DOHH2 (cell line): ENCODE data around the gene FAM174C.
A peak's percentile ranks its signal among the peaks of the same experiment; 100 is the strongest.

ENCODE experiments used
- H3F3A ChIP-seq: fragments of 200-600 bp; sonication (generic), shearing (Covaris generic); 2 replicates; pipeline ENCODE4 v1.6.0; 2016; ENCODE audit warnings: antibody characterized with exemption, mild to moderate bottlenecking; ENCODE audit not compliant: control insufficient read depth, insufficient read depth
- H3K27ac ChIP-seq: fragments of 200-600 bp; sonication (generic); 2 replicates; pipeline ENCODE4 v1.5.1; 2014; ENCODE audit warnings: low read depth, mild to moderate bottlenecking, low read length, moderate library complexity
- H3K27me3 ChIP-seq: fragments of 200-600 bp; sonication (generic); 2 replicates; pipeline ENCODE4 v1.6.1; 2014; ENCODE audit warnings: mild to moderate bottlenecking, low read length, mixed read lengths; ENCODE audit not compliant: control insufficient read depth
- H3K36me3 ChIP-seq: fragments of 200-600 bp; sonication (generic); 2 replicates; pipeline ENCODE4 v1.6.1; 2014; ENCODE audit warnings: mild to moderate bottlenecking, low read length, moderate library complexity, mixed read lengths; ENCODE audit not compliant: control insufficient read depth
- H3K4me1 ChIP-seq: fragments of 200-600 bp; sonication (generic); 2 replicates; pipeline ENCODE4 v1.6.1; 2014; ENCODE audit warnings: mild to moderate bottlenecking, low read length, mixed read lengths; ENCODE audit not compliant: control insufficient read depth
- H3K4me2 ChIP-seq: fragments of 200-600 bp; sonication (generic); 2 replicates; pipeline ENCODE4 v1.6.0; 2014; ENCODE audit warnings: mild to moderate bottlenecking, low read length, moderate library complexity
- H3K4me3 ChIP-seq: fragments of 200-600 bp; sonication (generic); 2 replicates; pipeline ENCODE4 v1.5.1; 2014; ENCODE audit warnings: mild to moderate bottlenecking, low read length, mixed read lengths
- H3K79me2 ChIP-seq: fragments of 200-600 bp; sonication (generic); 2 replicates; pipeline ENCODE4 v1.6.1; 2014; ENCODE audit warnings: mild to moderate bottlenecking, low read length, mixed read lengths; ENCODE audit not compliant: control insufficient read depth
- H3K9me2 ChIP-seq: fragments of 200-600 bp; sonication (generic); replicated peaks from 2 replicates; pipeline ENCODE4 v1.6.1; 2014; ENCODE audit warnings: mild to moderate bottlenecking, low read length, mixed read lengths; ENCODE audit not compliant: control insufficient read depth
- H3K9me3 ChIP-seq: fragments of 200-600 bp; sonication (generic); 2 replicates; pipeline ENCODE4 v1.6.1; 2014; ENCODE audit warnings: antibody characterized with exemption, low read length, mixed read lengths; ENCODE audit not compliant: control insufficient read depth, insufficient read depth
- H4K20me1 ChIP-seq: fragments of 200-600 bp; sonication (generic); 2 replicates; pipeline ENCODE4 v1.6.0; 2014; ENCODE audit warnings: low read depth, mild to moderate bottlenecking, antibody characterized with exemption, low read length, moderate library complexity; ENCODE audit not compliant: control insufficient read depth, insufficient read depth
- CTCF ChIP-seq: fragments of 200-600 bp; sonication (generic); IDR thresholded peaks from one replicate; pipeline ENCODE4 v1.5.1; 2014; ENCODE audit warnings: antibody characterized with exemption, mild to moderate bottlenecking, low read depth, low read length; ENCODE audit not compliant: poor library complexity, severe bottlenecking
- EZH2phosphoT487 ChIP-seq: fragments of 200-600 bp; sonication (generic); IDR thresholded peaks from 2 replicates; pipeline ENCODE4 v1.6.1; 2017; ENCODE audit warnings: borderline replicate concordance, mild to moderate bottlenecking, antibody characterized with exemption, low read length, moderate library complexity, mixed read lengths

FAM174C gene

GRCh38 chr19:1275260-1275975 is at the start of gene FAM174C:
Gene FAM174C (plus strand): TSS chr19:1275530. CDS start chr19:1275550, 20 bp downstream.
- Histone ChIP-seq H4K20me1 (peaks cover 16% of the 10 kb centered on the region), H3K79me2 (peaks cover 58% of the 10 kb centered on the region)

GRCh38 chr19:1226227-1226518 is 49.2 kb upstream of the FAM174C start:
- H3K9me3 ChIP-seq = no peaks in the 10 kb centered on the region
- TF ChIP-seq CTCF (no peak), EZH2phosphoT487 (no peak)
- no peak overlapping the region for H3K27ac ChIP-seq
- H3K27me3 ChIP-seq = no peaks in the 10 kb centered on the region
- no peaks in the 10 kb centered on the region for H3K9me2 ChIP-seq
- H3K4me1 ChIP-seq = no peaks in the 10 kb centered on the region
- no peak overlapping the region for H3K4me3 ChIP-seq
- no peak overlapping the region for H3K4me2 ChIP-seq
- H3K36me3 ChIP-seq = peaks cover 50% of the 10 kb centered on the region
- H4K20me1 ChIP-seq = no peaks in the 10 kb centered on the region
- H3F3A ChIP-seq = no peaks in the 10 kb centered on the region
- no peaks in the 10 kb centered on the region for H3K79me2 ChIP-seq

More at GRCh38 chr19:1275260-1275975, at the start of gene FAM174C:
- peaks cover 52% of the 10 kb centered on the region for H3K4me1 ChIP-seq
- TF ChIP-seq CTCF = no peak
- no peak for TF ChIP-seq EZH2phosphoT487
- H3K9me2 ChIP-seq = no peaks in the 10 kb centered on the region
- H3K27me3 ChIP-seq = no peaks in the 10 kb centered on the region
- H3K4me3 ChIP-seq = peak within 1 kb of the TSS; percentile 76
- H3K36me3 ChIP-seq = peaks cover 93% of the 10 kb centered on the region
- H3K4me2 ChIP-seq = peak within 1 kb of the TSS; percentile 96
- H3K9me3 ChIP-seq = no peaks in the 10 kb centered on the region
- H3K27ac ChIP-seq = peak within 1 kb of the TSS; percentile 73
- peaks cover 42% of the 10 kb centered on the region for H3F3A ChIP-seq

- H3K36me3 ChIP-seq = peaks cover 45% of the 10 kb centered on the region
- H3K4me2 ChIP-seq = no peak overlapping the region
- H3K79me2 ChIP-seq = no peaks in the 10 kb centered on the region
- no peaks in the 10 kb centered on the region for H3K9me2 ChIP-seq
- no peak overlapping the region for H3K27ac ChIP-seq
- no peaks in the 10 kb centered on the region for H3F3A ChIP-seq
- no peaks in the 10 kb centered on the region for H3K27me3 ChIP-seq
- no peak overlapping the region for H3K4me3 ChIP-seq
- no peaks in the 10 kb centered on the region for H4K20me1 ChIP-seq
- TF ChIP-seq CTCF = no peak
- TF ChIP-seq EZH2phosphoT487 = no peak
- H3K9me3 ChIP-seq = no peaks in the 10 kb centered on the region
- H3K4me1 ChIP-seq = no peaks in the 10 kb centered on the region
Observed at GRCh38 chr19:1226522-1227303, 48.6 kb upstream of the FAM174C start.
